8988T (cell line): ENCODE results near the gene TRA2B.

Experiments used
- DNase-seq: peaks from one replicate; pipeline ENCODE4 v3.0.0; 2011

Gene TRA2B

GRCh38 chr3:185949515-185949914, 11.7 kb upstream of the TRA2B start:
- no peak for DNase-seq

GRCh38 chr3:185948292-185948691, 10.5 kb upstream of the TRA2B start:
- no peak for DNase-seq

- DNase-seq: no peak
These were observed 5.9 kb upstream of the TRA2B start for GRCh38 chr3:185943760-185944106.

- DNase-seq: peak; percentile 55
These were observed 5.3 kb upstream of the TRA2B start for GRCh38 chr3:185942907-185943759.

GRCh38 chr3:185942396-185942795, 4.6 kb upstream of the TRA2B start:
- no peak for DNase-seq

- DNase-seq: no peak
These were observed 3.1 kb upstream of the TRA2B start for GRCh38 chr3:185940951-185941350.

- DNase-seq: no peak
These were observed 1.9 kb upstream of the TRA2B start for GRCh38 chr3:185939721-185940120.

GRCh38 chr3:185936814-185937688, 763 bp downstream of the TRA2B start:
- peak; percentile 55 for DNase-seq

- DNase-seq: no peak
These were observed 1.6 kb downstream of the TRA2B start for GRCh38 chr3:185936273-185936629.

GRCh38 chr3:185935465-185936272, 2.1 kb downstream of the TRA2B start:
- DNase-seq: no peak

GRCh38 chr3:185934767-185935464, 2.9 kb downstream of the TRA2B start:
- no peak for DNase-seq

GRCh38 chr3:185934174-185934557, 3.6 kb downstream of the TRA2B start:
- no peak for DNase-seq

- no peak for DNase-seq
These were observed 4.2 kb downstream of the TRA2B start for GRCh38 chr3:185933374-185934173.

- DNase-seq: no peak
These were observed 5.8 kb downstream of the TRA2B start for GRCh38 chr3:185931777-185932612.

- DNase-seq: no peak
These were observed 7.3 kb downstream of the TRA2B start for GRCh38 chr3:185930393-185931107.

GRCh38 chr3:185929192-185930151, 8.3 kb downstream of the TRA2B start:
- no peak for DNase-seq

GRCh38 chr3:185928496-185928895, 9.3 kb downstream of the TRA2B start:
- no peak for DNase-seq

GRCh38 chr3:185927501-185928200, 10.2 kb downstream of the TRA2B start:
- DNase-seq: no peak
